ENCODE data around the gene SH3RF2.
"Not testable (repeated sequence)": the region's sequence is repeated elsewhere in the genome, so short reads cannot be mapped to it uniquely, and the experiment has no call there.

The SH3RF2 gene

DNA sequence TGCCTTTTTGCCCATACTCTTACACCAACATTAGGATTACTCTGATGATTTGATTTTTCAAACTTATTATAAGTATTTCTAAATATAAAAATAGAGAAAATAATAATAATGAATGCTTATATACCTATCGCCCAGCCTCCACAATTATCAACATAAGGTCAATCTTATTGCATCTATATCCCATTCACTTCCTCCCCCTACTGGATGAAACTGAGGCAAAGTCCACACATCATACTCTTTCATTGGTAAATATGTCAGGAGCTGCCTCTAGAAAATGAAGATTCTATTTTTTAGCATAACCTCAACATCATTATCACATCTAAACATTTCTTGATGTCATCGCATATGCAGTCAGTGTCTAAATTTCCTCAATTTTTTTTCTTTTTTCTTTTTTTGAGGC, 44.3 kb downstream of the SH3RF2 start:
- DNase-seq (ENCODE audit: low spot score), result no peak

- no peak for DNase-seq (ENCODE audit: low spot score)
These were observed 45.5 kb downstream of the SH3RF2 start for GRCh38 chr5:145981589-145982571.

DNA sequence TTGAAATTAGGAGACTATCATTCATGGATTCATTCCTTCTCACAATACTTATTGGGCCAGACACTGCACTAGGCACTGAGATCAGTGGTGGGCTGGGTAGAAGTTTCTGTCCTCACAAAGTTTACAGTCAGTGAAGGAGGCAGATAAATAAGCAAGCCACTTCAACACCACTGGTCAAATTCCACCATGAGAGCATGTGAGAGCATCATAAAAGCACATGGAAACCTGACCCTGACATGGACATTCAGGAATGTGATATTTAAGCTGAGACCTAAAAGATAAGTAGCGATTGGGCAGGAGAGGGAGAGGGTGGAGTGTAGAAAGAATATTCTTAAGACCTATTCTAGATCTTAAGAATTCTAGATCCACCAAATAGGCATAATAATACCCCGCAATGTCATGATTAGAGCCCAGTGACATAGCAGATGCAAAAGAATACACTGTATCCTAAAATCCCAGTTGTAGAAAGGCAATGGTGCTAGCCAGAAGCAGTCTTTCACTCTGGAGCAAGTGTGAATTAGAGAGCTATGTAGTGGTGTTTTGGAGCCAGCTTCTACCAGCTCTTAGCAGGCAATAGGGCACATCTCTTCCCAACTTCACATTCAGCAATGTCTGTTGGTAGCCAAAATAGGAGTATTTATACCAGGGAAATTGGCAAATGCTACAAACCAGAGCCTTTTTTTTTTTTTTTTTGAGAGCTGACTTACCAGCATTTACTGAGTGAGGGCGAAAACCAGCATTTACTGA, 46.4 kb downstream of the SH3RF2 start:
- DNase-seq (ENCODE audit: low spot score), result no peak

- no peak for DNase-seq (ENCODE audit: low spot score)
These were observed 47.1 kb downstream of the SH3RF2 start for GRCh38 chr5:145983446-145983845.

DNA sequence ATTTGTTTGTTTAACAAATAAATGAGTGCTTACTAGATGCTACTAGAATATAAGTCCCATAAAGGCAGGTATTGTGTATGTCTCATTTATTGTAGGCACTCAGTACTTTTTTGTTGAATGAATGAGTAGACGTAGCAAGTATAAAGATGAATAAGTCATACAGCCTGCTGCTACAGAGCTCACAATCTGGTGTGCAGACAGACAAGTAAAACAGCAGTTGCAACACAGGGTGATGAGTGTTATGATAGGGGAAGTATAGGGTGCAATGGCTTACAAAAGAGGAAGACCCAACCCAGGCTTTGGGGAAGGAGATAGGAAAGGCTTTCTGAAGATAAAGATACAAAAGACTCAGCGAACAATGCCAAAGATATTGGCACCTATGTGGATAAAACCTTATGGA, 47.7 kb downstream of the SH3RF2 start:
- DNase-seq (ENCODE audit: low spot score), result no peak

DNA sequence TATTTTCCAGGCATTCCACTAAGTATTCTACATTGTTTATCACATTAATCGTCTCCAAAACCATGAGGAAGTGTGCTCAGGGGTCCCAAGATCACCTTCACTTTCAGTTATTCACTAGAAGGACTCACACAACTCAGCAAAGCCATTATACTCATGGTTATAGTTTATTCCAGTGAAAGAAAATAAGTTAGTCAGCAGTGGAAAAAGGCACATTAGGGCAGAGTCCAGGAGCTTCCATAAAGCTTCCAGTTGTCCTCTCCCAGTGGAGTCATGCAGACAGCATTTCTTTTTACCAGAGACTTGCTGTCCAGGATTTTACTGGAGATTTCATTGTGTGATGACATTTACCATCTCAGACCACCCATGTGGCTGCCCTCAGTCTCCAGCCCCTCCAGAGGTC, 51.5 kb downstream of the SH3RF2 start:
- no peak for DNase-seq (ENCODE audit: low spot score)

DNA sequence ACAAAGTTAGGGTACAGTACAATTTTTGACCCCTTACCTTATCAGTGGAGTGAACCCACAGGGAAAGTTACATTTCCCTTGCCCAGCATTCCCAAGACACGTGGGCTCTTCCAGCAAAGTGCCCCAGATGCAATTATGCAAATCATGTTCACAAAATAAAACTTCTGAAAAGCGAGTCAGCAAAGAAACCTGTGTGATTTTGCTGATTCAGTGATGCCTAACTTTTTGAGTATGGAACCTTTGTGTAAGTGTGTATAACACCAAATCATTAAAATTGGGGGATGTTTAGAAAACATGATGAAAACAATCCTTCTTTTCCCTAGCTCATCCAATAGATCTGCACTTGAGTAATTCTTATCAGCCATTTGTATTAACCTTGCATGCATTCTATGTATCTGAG, 52.6 kb downstream of the SH3RF2 start:
- no peak for DNase-seq (ENCODE audit: low spot score)

GRCh38 chr5:145989428-145989827, 53.0 kb downstream of the SH3RF2 start:
- no peak for DNase-seq (ENCODE audit: low spot score)

GRCh38 chr5:145990170-145990569, 53.8 kb downstream of the SH3RF2 start:
- DNase-seq (ENCODE audit: low spot score), result no peak

GRCh38 chr5:145991044-145991575, 54.7 kb downstream of the SH3RF2 start:
- DNase-seq (ENCODE audit: low spot score), result no peak

GRCh38 chr5:145993538-145993937, 57.2 kb downstream of the SH3RF2 start:
- not testable (repeated sequence) for DNase-seq (ENCODE audit: low spot score)

DNA sequence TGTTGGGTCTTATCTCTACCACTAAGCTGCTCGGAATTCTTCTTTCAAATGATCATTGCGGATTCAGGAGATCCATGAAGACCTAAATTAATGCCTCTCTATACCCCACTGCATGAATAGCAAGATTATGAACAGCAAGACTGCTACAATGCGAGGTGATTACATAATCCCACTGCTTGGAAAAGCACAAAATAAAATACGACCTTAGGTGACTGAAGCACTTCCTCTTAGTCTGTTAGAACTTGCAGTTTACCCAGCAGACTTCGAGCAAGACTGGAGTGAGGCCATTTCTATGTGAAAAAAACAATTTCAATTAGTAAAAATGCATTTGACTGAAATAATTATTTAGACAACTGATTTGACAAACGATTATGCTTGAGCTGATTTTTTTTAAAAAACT, 59.8 kb downstream of the SH3RF2 start:
- no peak for DNase-seq (ENCODE audit: low spot score)

GRCh38 chr5:145999208-145999607, 62.8 kb downstream of the SH3RF2 start:
- DNase-seq (ENCODE audit: low spot score), result no peak

- DNase-seq (ENCODE audit: low spot score), result no peak
These were observed 63.7 kb downstream of the SH3RF2 start for GRCh38 chr5:146000072-146000471.

DNA sequence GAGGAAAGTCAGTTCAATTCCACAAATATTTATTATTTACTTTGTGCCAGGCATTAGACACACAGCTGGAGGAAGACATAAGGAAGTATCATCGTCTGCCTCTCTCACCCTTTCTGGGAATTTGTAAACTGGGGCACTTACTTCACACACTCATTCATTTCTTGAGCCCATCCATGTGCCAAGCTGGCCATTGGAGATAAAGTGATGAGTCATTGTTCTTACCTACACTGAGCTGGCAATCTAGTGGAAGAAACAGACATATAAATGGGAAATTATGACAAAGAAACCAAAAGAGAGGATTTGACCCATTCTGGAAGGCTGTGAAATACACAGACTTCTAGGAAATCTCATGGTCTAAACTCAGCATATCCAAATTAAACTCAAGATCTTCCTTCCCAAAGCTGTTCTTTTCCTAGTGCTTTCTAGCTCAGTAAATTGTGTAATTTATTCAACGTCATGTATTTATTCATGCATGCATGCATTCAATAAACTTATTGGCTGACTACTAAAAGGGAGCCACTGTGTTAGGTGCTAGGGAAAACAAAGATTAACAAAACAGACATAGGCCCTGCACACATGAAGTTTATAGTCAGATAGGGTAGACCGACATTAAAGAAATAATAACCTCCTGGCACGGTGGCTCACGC, 65.3 kb downstream of the SH3RF2 start:
- DNase-seq (ENCODE audit: low spot score), result no peak

- DNase-seq (ENCODE audit: low spot score), result no peak
These were observed 66.1 kb downstream of the SH3RF2 start for GRCh38 chr5:146002491-146002890.

DNA sequence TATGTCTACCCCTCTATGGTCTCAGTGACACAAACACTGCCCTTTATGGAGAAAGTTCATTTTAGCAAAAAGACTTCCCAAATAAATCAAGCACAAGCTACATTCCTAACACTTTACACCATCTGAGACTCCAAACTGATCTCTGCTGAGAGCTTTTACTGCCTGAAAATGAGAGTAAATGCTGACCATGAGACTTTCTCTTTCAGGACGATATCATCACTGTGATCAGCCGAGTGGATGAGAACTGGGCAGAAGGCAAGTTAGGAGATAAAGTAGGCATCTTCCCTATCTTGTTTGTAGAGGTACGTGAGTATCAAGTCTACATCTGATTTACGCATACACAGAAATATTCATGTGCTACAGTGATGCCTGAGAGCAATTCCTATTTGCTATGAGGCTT, 67.5 kb downstream of the SH3RF2 start:
- DNase-seq (ENCODE audit: low spot score), result no peak

- DNase-seq (ENCODE audit: low spot score), result no peak
These were observed 68.9 kb downstream of the SH3RF2 start for GRCh38 chr5:146005264-146005663.

DNA sequence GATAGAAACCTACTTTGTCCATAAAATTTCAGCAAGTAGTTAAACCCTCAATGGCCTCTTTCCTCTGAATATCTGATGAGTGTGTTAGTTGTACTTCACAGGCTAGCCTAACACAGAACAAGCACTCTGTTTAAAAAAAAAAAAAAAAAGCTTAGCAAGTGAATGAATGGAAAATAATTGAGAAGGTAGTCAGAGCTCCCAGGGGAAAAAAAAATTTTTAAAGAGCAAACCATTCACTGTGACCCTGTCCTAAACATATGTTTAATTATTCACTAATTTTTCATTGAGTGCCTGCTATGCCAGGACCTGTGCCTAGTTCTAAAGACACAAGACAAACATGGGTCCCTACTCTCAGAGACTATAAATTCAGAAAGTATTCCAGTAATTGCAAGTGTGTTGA, 69.3 kb downstream of the SH3RF2 start:
- DNase-seq (ENCODE audit: low spot score), result no peak

- no peak for DNase-seq (ENCODE audit: low spot score)
These were observed 70.3 kb downstream of the SH3RF2 start for GRCh38 chr5:146006470-146007190.

- DNase-seq (ENCODE audit: low spot score), result peak; percentile 25
These were observed 70.9 kb downstream of the SH3RF2 start for GRCh38 chr5:146007270-146007669.

DNA sequence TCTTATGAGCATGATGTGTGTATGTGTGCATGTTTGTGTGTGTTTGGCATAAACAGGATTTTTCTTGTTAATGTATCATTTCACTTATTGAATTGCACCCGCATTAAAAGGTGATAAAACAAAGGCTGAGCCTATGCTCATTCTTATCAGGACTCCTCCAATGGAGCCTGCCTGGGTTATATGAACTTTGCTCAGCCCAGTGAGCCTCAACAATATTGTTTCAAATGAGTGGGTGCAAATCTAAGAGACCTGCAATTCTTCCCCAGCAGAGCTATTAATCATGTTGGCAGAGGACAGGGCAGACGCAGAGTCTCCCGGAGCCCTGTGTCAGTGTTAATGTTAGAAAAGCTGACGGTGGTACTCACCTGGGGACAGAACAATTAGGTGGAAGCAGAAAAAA, 71.6 kb downstream of the SH3RF2 start:
- DNase-seq (ENCODE audit: low spot score), result no peak
